Right atrium auricular region (tissue), 2 donors: Measurements from ENCODE around the gene REXO1. TPM values are rescaled to one million over a fixed set of nuclear protein-coding genes. Genes with fewer than 3 reads are reported as not detected.

Source experiments
- DNase-seq: peaks from one replicate; pipeline ENCODE4 v3.0.0-alpha.2; 2019; ENCODE audit warnings: low spot score
- H3K27ac ChIP-seq, 2 donors: fragments of 200-600 bp; sonication (generic); 1 replicate in 1 of 2; 2 replicates in 1 of 2; pipeline ENCODE4 v1.5.1; 2016 to 2019
- H3K27me3 ChIP-seq, 2 donors: fragments of 200-600 bp; sonication (generic); one replicate each; pipeline versions ENCODE4 v1.5.1 to v1.6.0; 2017 to 2019
- H3K36me3 ChIP-seq: fragments of 200-600 bp; sonication (generic); one replicate; pipeline ENCODE4 v1.5.1; 2016
- H3K4me1 ChIP-seq, 2 donors: fragments of 200-600 bp; sonication (generic); one replicate each; pipeline versions ENCODE4 v1.5.1 to v1.6.0; 2017 to 2019
- H3K4me3 ChIP-seq, 2 donors: fragments of 200-600 bp; sonication (generic); 1 replicate in 1 of 2; 2 replicates in 1 of 2; pipeline ENCODE4 v1.5.1; 2017 to 2019; ENCODE audit warnings: mild to moderate bottlenecking in 1 of 2, moderate library complexity in 1 of 2
- H3K9me3 ChIP-seq, 2 donors: fragments of 200-600 bp; sonication (generic); one replicate each; pipeline ENCODE4 v1.5.1; 2019
- CTCF ChIP-seq, 2 donors: fragments of 200-600 bp; sonication (generic); IDR thresholded peaks; one replicate each; pipeline ENCODE4 v1.5.1; 2019; ENCODE audit warnings: antibody characterized with exemption in 2 of 2
- total RNA-seq, 2 donors: library from RNA; depleted of rRNA; stranded (reverse); fragments of >200 nt; gene quantifications; one replicate each; pipeline ENCODE4 v1.1.0, GENCODE V29; 2016

REXO1 gene
- total RNA-seq, 2 donors from 2014 or later: 9.6 to 12.1 TPM

GRCh38 chr19:1818549-1819195 lies 29.6 kb downstream of the REXO1 start:
- H3K4me1 ChIP-seq: peaks cover 0 to under 1% of the 10 kb centered on the region in 2 donors
- TF ChIP-seq CTCF (IDR thresholded peaks at IDR 0.05): no peak
- no peak for DNase-seq
- H3K27ac ChIP-seq: no peak overlapping the region
- peaks cover 84% of the 10 kb centered on the region for H3K36me3 ChIP-seq
- no peaks in the 10 kb centered on the region for H3K9me3 ChIP-seq
- no peaks in the 10 kb centered on the region for H3K27me3 ChIP-seq
- H3K4me3 ChIP-seq: no peak overlapping the region

- H3K9me3 ChIP-seq: no peaks in the 10 kb centered on the region
- no peak overlapping the region for H3K27ac ChIP-seq
- DNase-seq: no peak
- H3K4me3 ChIP-seq: no peak overlapping the region
- H3K36me3 ChIP-seq: peaks cover 76% of the 10 kb centered on the region
- H3K27me3 ChIP-seq: no peaks in the 10 kb centered on the region
- no peak for TF ChIP-seq CTCF (IDR thresholded peaks at IDR 0.05)
- peaks cover 0 to 11% of the 10 kb centered on the region in 2 donors for H3K4me1 ChIP-seq
Measured at GRCh38 chr19:1817553-1818179, 30.6 kb downstream of the REXO1 start.

GRCh38 chr19:1816530-1817298 lies 31.6 kb downstream of the REXO1 start:
- peaks cover 67% of the 10 kb centered on the region for H3K36me3 ChIP-seq
- no peaks in the 10 kb centered on the region for H3K9me3 ChIP-seq
- H3K27ac ChIP-seq: no peak overlapping the region
- no peak for TF ChIP-seq CTCF (IDR thresholded peaks at IDR 0.05)
- DNase-seq: no peak
- no peaks in the 10 kb centered on the region for H3K27me3 ChIP-seq
- peaks cover 0 to 18% of the 10 kb centered on the region in 2 donors for H3K4me1 ChIP-seq
- H3K4me3 ChIP-seq: no peak overlapping the region

- peaks cover 0 to 24% of the 10 kb centered on the region in 2 donors for H3K4me1 ChIP-seq
- peaks cover 58% of the 10 kb centered on the region for H3K36me3 ChIP-seq
- DNase-seq: no peak
- H3K27ac ChIP-seq: no peak overlapping the region
- no peak for TF ChIP-seq CTCF (IDR thresholded peaks at IDR 0.05)
- H3K4me3 ChIP-seq: no peak overlapping the region
- H3K9me3 ChIP-seq: no peaks in the 10 kb centered on the region
- H3K27me3 ChIP-seq: no peaks in the 10 kb centered on the region
Measured at GRCh38 chr19:1815605-1816529, 32.4 kb downstream of the REXO1 start.

- no peaks in the 10 kb centered on the region for H3K27me3 ChIP-seq
- H3K4me3 ChIP-seq: no peak overlapping the region
- TF ChIP-seq CTCF (IDR thresholded peaks at IDR 0.05): no peak
- no peak for DNase-seq
- H3K9me3 ChIP-seq: no peaks in the 10 kb centered on the region
- H3K36me3 ChIP-seq: peaks cover 51% of the 10 kb centered on the region
- H3K4me1 ChIP-seq: peaks cover 0 to 24% of the 10 kb centered on the region in 2 donors
- H3K27ac ChIP-seq: no peak overlapping the region
Measured at GRCh38 chr19:1814833-1815604, 33.3 kb downstream of the REXO1 start.
